Liver (tissue), 9 donors: ENCODE results near the gene HAAO. TPM values are rescaled to one million over a fixed set of nuclear protein-coding genes. Genes with fewer than 3 reads are reported as not detected.
A peak's percentile ranks its signal among the peaks of the same experiment; 100 is the strongest.

Source experiments
- DNase-seq: peaks from one replicate; pipeline ENCODE4 v3.0.0-alpha.2; 2017; ENCODE audit warnings: low spot score
- H3K27ac ChIP-seq, 2 donors: one replicate each; pipeline ENCODE4 v1.7.0; 2013; ENCODE audit warnings: inconsistent platforms in 2 of 2, low read length in 2 of 2, control low read depth in 1 of 2, low read depth in 1 of 2, mild to moderate bottlenecking in 1 of 2
- H3K27me3 ChIP-seq, 4 donors: one replicate each; pipeline versions ENCODE4 v1.6.1 to v1.7.0; 2013; ENCODE audit warnings: low read length in 3 of 4, inconsistent platforms in 1 of 4, mild to moderate bottlenecking in 1 of 4, moderate library complexity in 1 of 4; ENCODE audit not compliant: control insufficient read depth in 4 of 4, insufficient read depth in 4 of 4
- H3K36me3 ChIP-seq, 4 donors: one replicate each; pipeline versions ENCODE4 v1.6.1 to v1.7.0; 2013; ENCODE audit warnings: low read length in 3 of 4, mild to moderate bottlenecking in 3 of 4, low read depth in 1 of 4, moderate library complexity in 1 of 4; ENCODE audit not compliant: control insufficient read depth in 4 of 4, insufficient read depth in 3 of 4
- H3K4me1 ChIP-seq, 4 donors: one replicate each; pipeline versions ENCODE4 v1.6.1 to v1.7.0; 2013; ENCODE audit warnings: low read length in 3 of 4, mild to moderate bottlenecking in 3 of 4, moderate library complexity in 1 of 4; ENCODE audit not compliant: control insufficient read depth in 4 of 4, insufficient read depth in 4 of 4
- H3K4me3 ChIP-seq, 3 donors: one replicate each; pipeline versions ENCODE4 v1.6.1 to v1.7.0; 2013; ENCODE audit warnings: low read length in 3 of 3, control low read depth in 1 of 3, low read depth in 1 of 3, mild to moderate bottlenecking in 1 of 3
- H3K9ac ChIP-seq, 2 donors: one replicate each; pipeline ENCODE4 v1.7.0; 2013; ENCODE audit warnings: low read length in 2 of 2, mild to moderate bottlenecking in 2 of 2, moderate library complexity in 2 of 2, control low read depth in 1 of 2, low read depth in 1 of 2
- H3K9me3 ChIP-seq, 4 donors: one replicate each; pipeline versions ENCODE4 v1.6.1 to v1.7.0; 2013; ENCODE audit warnings: low read length in 3 of 4; ENCODE audit not compliant: control insufficient read depth in 4 of 4
- EGR1 ChIP-seq, 2 donors: IDR thresholded peaks; 2 replicates each; pipeline ENCODE4 v1.6.1; 2016 to 2018; ENCODE audit warnings: antibody characterized with exemption in 2 of 2, low read depth in 2 of 2
- FOXA1 ChIP-seq: IDR thresholded peaks from 2 replicates; pipeline ENCODE4 v1.6.1; 2016; ENCODE audit warnings: antibody characterized with exemption
- FOXA2 ChIP-seq: IDR thresholded peaks from 2 replicates; pipeline ENCODE4 v1.6.1; 2016; ENCODE audit warnings: antibody characterized with exemption
- GABPA ChIP-seq, 2 donors: IDR thresholded peaks in 1 of 2; conservative IDR thresholded peaks in 1 of 2; 2 replicates each; pipeline ENCODE4 v1.6.1; 2016; ENCODE audit warnings: antibody characterized with exemption in 2 of 2, mild to moderate bottlenecking in 1 of 2, moderate library complexity in 1 of 2
- HNF4A ChIP-seq, 2 donors: conservative IDR thresholded peaks; 2 replicates each; pipeline ENCODE4 v1.6.1; 2016; ENCODE audit warnings: antibody characterized with exemption in 2 of 2, mild to moderate bottlenecking in 2 of 2
- HNF4G ChIP-seq: IDR thresholded peaks from 2 replicates; pipeline ENCODE4 v1.6.1; 2016; ENCODE audit warnings: antibody characterized with exemption
- JUND ChIP-seq, 2 donors: IDR thresholded peaks; 2 replicates each; pipeline ENCODE4 v1.6.1; 2016; ENCODE audit warnings: antibody characterized with exemption in 2 of 2
- NR2F2 ChIP-seq: IDR thresholded peaks from 2 replicates; pipeline ENCODE4 v1.6.1; 2016; ENCODE audit warnings: antibody characterized with exemption
- RAD21 ChIP-seq, 2 donors: IDR thresholded peaks; 2 replicates each; pipeline ENCODE4 v1.6.1; 2016; ENCODE audit warnings: antibody characterized with exemption in 2 of 2, mild to moderate bottlenecking in 2 of 2
- RXRA ChIP-seq, 2 donors: IDR thresholded peaks; 2 replicates each; pipeline ENCODE4 v1.6.1; 2017 to 2018; ENCODE audit warnings: antibody characterized with exemption in 2 of 2, mild to moderate bottlenecking in 1 of 2
- SP1 ChIP-seq: IDR thresholded peaks from 2 replicates; pipeline ENCODE4 v1.6.1; 2018; ENCODE audit warnings: antibody characterized with exemption, mild to moderate bottlenecking
- TAF1 ChIP-seq: conservative IDR thresholded peaks from 2 replicates; pipeline ENCODE4 v1.6.1; 2016; ENCODE audit warnings: antibody characterized with exemption, mild to moderate bottlenecking
- YY1 ChIP-seq: IDR thresholded peaks from 2 replicates; pipeline ENCODE4 v1.6.1; 2016; ENCODE audit warnings: antibody characterized with exemption, mild to moderate bottlenecking
- WGBS: extraction: QIAGEN DNeasy Blood & Tissue Kit; methylation state at CpG from one replicate; pipeline ENCODE4 v1.1.7; 2013; 5-methylcytosine and 5-hydroxymethylcytosine counted together
- polyA plus RNA-seq, 2 donors: library from polyadenylated mRNA; stranded (reverse) in 1 of 2; unstranded in 1 of 2; fragments of 200-250 nt in 1 of 2; fragments of >200 nt in 1 of 2; fragmentation: Nextera tagmentation in 1 of 2; extraction: Ambion mirVana in 1 of 2; gene quantifications; one replicate each; pipeline versions ENCODE4 v1.2.1 to v1.2.3, GENCODE V29; 2013 to 2015
- total RNA-seq, 2 donors: library from RNA; depleted of rRNA; stranded (reverse); fragments of >200 nt; gene quantifications; one replicate each; pipeline ENCODE4 v1.2.3, GENCODE V29; 2014
- TF ChIP-seq, protein P1 (sequence below): IDR thresholded peaks from 2 replicates; pipeline ENCODE4 v1.6.1; 2016; ENCODE audit warnings: antibody characterized with exemption
- TF ChIP-seq, protein P2 (sequence below): IDR thresholded peaks from 2 replicates; pipeline ENCODE4 v1.6.1; 2016; ENCODE audit warnings: antibody characterized with exemption, mild to moderate bottlenecking
- TF ChIP-seq, protein P3 (sequence below): IDR thresholded peaks from 2 replicates; pipeline ENCODE4 v1.6.1; 2016; ENCODE audit warnings: antibody characterized with exemption
- TF ChIP-seq, protein P4 (sequence below): fragments of 150-350 bp; IDR thresholded peaks from 2 replicates; pipeline ENCODE4 v1.5.1; 2017; ENCODE audit warnings: improper control_type of control experiment, low read depth, low read length; ENCODE audit not compliant: missing input control
- TF ChIP-seq, protein P5 (sequence below): IDR thresholded peaks from 2 replicates; pipeline ENCODE4 v1.6.1; 2016; ENCODE audit warnings: antibody characterized with exemption
- donor health status: healthy.
- donor health status: healthy.
- donor health status: healthy.
- donor health status: healthy.
- donor health status: healthy.

The HAAO gene
- total RNA-seq (100 to 1,000 TPM in 1 of 2 donors, 10 to 100 TPM in 1; 17.4 to 126 TPM), polyA plus RNA-seq (100 to 1,000 TPM; 134 to 140 TPM)

DNA sequence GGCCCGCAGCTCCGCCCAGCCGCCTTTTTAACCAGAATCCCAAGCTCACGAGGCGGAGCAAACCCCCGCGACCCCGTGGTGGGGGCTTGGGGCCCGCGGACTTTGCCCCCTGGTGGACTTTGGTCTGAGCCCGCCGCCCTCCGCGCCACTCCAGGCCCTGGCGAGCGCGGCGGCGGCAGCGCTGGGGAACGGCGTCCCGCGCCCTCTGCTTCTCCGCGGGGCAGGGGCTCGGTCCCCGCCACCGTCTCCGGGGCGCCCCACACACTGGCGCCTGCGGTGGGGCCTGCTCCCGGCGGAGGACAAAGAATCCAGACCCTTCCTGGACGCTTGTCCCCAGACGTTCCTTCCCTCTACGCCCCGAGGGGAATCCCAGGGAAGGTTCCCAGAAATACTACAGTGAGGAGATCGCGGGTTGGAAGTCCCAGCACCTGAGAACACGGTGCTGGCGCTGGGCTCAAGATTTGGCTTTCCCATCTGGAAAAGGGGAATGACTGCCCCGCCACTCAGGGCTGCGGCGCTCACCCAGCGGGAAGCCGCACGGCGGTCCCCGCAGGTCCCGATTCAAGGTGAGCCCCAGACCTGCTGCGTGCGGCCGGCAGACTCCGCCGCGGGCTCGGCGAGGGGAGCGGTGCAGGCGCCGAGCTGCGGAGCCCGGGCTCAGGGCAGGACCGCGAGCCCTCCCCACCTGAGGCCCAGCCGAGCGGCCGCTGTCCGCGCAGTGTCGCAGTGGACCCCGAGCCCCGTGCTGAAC, at the start of gene HAAO:
TSS of gene HAAO (minus strand) at position 1 of the 751 bp plus-strand sequence. CDS start 47 bp downstream, outside the sequence.
- TF ChIP-seq RXRA (IDR thresholded peaks at IDR 0.05) = peak; percentile 80 to 88
- TF ChIP-seq, protein P1, sequence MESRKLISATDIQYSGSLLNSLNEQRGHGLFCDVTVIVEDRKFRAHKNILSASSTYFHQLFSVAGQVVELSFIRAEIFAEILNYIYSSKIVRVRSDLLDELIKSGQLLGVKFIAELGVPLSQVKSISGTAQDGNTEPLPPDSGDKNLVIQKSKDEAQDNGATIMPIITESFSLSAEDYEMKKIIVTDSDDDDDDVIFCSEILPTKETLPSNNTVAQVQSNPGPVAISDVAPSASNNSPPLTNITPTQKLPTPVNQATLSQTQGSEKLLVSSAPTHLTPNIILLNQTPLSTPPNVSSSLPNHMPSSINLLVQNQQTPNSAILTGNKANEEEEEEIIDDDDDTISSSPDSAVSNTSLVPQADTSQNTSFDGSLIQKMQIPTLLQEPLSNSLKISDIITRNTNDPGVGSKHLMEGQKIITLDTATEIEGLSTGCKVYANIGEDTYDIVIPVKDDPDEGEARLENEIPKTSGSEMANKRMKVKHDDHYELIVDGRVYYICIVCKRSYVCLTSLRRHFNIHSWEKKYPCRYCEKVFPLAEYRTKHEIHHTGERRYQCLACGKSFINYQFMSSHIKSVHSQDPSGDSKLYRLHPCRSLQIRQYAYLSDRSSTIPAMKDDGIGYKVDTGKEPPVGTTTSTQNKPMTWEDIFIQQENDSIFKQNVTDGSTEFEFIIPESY = no peak
- peak; percentile 79 for TF ChIP-seq TAF1
- no peak for TF ChIP-seq GABPA (IDR thresholded peaks at IDR 0.05 in 1 of 2, conservative IDR thresholded peaks at IDR 0.05 in 1 of 2)
- peak in 1 of 2 donors; percentile 43 for TF ChIP-seq EGR1 (IDR thresholded peaks at IDR 0.05; ENCODE audit: low read depth in 2 of 2)
- peak; percentile 91 for TF ChIP-seq SP1
- TF ChIP-seq, protein P2, sequence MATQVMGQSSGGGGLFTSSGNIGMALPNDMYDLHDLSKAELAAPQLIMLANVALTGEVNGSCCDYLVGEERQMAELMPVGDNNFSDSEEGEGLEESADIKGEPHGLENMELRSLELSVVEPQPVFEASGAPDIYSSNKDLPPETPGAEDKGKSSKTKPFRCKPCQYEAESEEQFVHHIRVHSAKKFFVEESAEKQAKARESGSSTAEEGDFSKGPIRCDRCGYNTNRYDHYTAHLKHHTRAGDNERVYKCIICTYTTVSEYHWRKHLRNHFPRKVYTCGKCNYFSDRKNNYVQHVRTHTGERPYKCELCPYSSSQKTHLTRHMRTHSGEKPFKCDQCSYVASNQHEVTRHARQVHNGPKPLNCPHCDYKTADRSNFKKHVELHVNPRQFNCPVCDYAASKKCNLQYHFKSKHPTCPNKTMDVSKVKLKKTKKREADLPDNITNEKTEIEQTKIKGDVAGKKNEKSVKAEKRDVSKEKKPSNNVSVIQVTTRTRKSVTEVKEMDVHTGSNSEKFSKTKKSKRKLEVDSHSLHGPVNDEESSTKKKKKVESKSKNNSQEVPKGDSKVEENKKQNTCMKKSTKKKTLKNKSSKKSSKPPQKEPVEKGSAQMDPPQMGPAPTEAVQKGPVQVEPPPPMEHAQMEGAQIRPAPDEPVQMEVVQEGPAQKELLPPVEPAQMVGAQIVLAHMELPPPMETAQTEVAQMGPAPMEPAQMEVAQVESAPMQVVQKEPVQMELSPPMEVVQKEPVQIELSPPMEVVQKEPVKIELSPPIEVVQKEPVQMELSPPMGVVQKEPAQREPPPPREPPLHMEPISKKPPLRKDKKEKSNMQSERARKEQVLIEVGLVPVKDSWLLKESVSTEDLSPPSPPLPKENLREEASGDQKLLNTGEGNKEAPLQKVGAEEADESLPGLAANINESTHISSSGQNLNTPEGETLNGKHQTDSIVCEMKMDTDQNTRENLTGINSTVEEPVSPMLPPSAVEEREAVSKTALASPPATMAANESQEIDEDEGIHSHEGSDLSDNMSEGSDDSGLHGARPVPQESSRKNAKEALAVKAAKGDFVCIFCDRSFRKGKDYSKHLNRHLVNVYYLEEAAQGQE = peak; percentile 93
- TF ChIP-seq FOXA2 = peak; percentile 22
- TF ChIP-seq, protein P3, sequence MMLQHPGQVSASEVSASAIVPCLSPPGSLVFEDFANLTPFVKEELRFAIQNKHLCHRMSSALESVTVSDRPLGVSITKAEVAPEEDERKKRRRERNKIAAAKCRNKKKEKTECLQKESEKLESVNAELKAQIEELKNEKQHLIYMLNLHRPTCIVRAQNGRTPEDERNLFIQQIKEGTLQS = no peak
- peak in 1 of 2 donors; percentile 30 for TF ChIP-seq JUND (IDR thresholded peaks at IDR 0.05)
- TF ChIP-seq, protein P4, sequence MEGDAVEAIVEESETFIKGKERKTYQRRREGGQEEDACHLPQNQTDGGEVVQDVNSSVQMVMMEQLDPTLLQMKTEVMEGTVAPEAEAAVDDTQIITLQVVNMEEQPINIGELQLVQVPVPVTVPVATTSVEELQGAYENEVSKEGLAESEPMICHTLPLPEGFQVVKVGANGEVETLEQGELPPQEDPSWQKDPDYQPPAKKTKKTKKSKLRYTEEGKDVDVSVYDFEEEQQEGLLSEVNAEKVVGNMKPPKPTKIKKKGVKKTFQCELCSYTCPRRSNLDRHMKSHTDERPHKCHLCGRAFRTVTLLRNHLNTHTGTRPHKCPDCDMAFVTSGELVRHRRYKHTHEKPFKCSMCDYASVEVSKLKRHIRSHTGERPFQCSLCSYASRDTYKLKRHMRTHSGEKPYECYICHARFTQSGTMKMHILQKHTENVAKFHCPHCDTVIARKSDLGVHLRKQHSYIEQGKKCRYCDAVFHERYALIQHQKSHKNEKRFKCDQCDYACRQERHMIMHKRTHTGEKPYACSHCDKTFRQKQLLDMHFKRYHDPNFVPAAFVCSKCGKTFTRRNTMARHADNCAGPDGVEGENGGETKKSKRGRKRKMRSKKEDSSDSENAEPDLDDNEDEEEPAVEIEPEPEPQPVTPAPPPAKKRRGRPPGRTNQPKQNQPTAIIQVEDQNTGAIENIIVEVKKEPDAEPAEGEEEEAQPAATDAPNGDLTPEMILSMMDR = no peak
- TF ChIP-seq YY1 = peak; percentile 85
- peak; percentile 15 for TF ChIP-seq NR2F2
- TF ChIP-seq, protein P5, sequence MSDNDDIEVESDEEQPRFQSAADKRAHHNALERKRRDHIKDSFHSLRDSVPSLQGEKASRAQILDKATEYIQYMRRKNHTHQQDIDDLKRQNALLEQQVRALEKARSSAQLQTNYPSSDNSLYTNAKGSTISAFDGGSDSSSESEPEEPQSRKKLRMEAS = no peak
- peak; percentile 9 for TF ChIP-seq FOXA1
- peak in 1 of 2 donors; percentile 26 for TF ChIP-seq RAD21 (IDR thresholded peaks at IDR 0.05)
- peak; percentile 99 for TF ChIP-seq HNF4G
- peak; percentile 95 for TF ChIP-seq HNF4A (conservative IDR thresholded peaks at IDR 0.05)
- WGBS = under 1% methylated on average over 75 of the region's 75 CpGs
- Histone ChIP-seq H3K27me3 (no peaks in the 10 kb centered on the region), H3K4me1 (peaks cover 14 to 52% (median 36%) of the 10 kb centered on the region in 4 donors), H3K27ac (peak within 1 kb of the TSS; percentile 95 to 97), H3K9me3 (no peaks in the 10 kb centered on the region), H3K9ac (peak within 1 kb of the TSS; percentile 72 to 85), H3K36me3 (peaks cover 0 to 5% (median 0%) of the 10 kb centered on the region in 4 donors), H3K4me3 (peak within 1 kb of the TSS; percentile 83 to 90 (median 90))
- peak; percentile 78 for DNase-seq
